K562 (cell line): ENCODE measurements around the gene MAD1L1. TPM values are rescaled to one million over a fixed set of nuclear protein-coding genes. Genes with fewer than 3 reads are reported as not detected.

ENCODE experiments used
- ATAC-seq: fragments of 200-7000 bp; cut with Tn5 transposase; 3 replicates; pipeline ENCODE4 v1.9.1; 2020; ENCODE audit warnings: moderate library complexity
- BruUV-seq: library from RNA; stranded (reverse); fragments of 400-500 nt; replicated peaks from 2 replicates; lab custom pipeline; 2021; lab: Mats Ljungman, UMichigan
- CTCF ChIA-PET: fragments of 300-600 bp; formaldehyde crosslinking; extraction: SDS; loops from one replicate; lab custom pipeline; 2021; ENCODE audit warnings: low intra/inter-chr PET ratio; lab: Yijun Ruan, JAX
- POLR2A ChIA-PET: fragments of 300-600, 350-650 bp; sonication (Branson Sonifier 250); formaldehyde crosslinking; extraction: SDS; loops from one replicate; lab custom pipeline; 2021; ENCODE audit warnings: antibody characterized with exemption, inconsistent platforms; lab: Yijun Ruan, JAX
- DNase-seq, 4 experiments: peaks; one replicate each; pipeline versions ENCODE4 v3.0.0 to v3.0.0-alpha.2; 2011 to 2018; ENCODE audit warnings: low spot score in 3 of 4, mixed read lengths in 3 of 4; ENCODE audit errors: extremely low read depth in 1 of 4
- FAIRE-seq: peaks from 2 replicates; lab custom pipeline; 2011; peaks lifted over from hg19 to GRCh38; lab: Jason Lieb, UNC
- H2AFZ ChIP-seq: 2 replicates; pipeline ENCODE4 v1.6.0; 2011; ENCODE audit warnings: low read depth, low read length, control low read depth, inconsistent platforms
- H3K27ac ChIP-seq: fragments of 200-600 bp; 3 replicates; pipeline ENCODE4 v1.8.0; 2011; ENCODE audit warnings: low read depth, mild to moderate bottlenecking, control low read depth, inconsistent platforms, low read length, moderate library complexity, mixed read lengths; ENCODE audit errors: extremely low read depth
- H3K27me3 ChIP-seq, 2 experiments: fragments of 300-600 bp in 1 of 2; 2 replicates in 1 of 2; 3 replicates in 1 of 2; pipeline versions ENCODE4 v1.6.0 to v1.8.0; 2011; ENCODE audit warnings: inconsistent platforms in 2 of 2, low read length in 2 of 2, mild to moderate bottlenecking in 1 of 2, mixed read lengths in 1 of 2, moderate library complexity in 1 of 2; ENCODE audit not compliant: control insufficient read depth in 2 of 2, insufficient read depth in 2 of 2
- H3K36me3 ChIP-seq: fragments of 300-600 bp; 3 replicates; pipeline ENCODE4 v1.8.0; 2011; ENCODE audit warnings: mild to moderate bottlenecking, low read length, inconsistent platforms; ENCODE audit not compliant: control insufficient read depth, insufficient read depth
- H3K4me1 ChIP-seq, 2 experiments: fragments of 200-600 bp in 1 of 2; replicated peaks in 1 of 2; 2 replicates in 1 of 2; 3 replicates in 1 of 2; pipeline versions ENCODE4 v1.5.1 to v1.8.0; 2011; ENCODE audit warnings: inconsistent platforms in 2 of 2, low read length in 2 of 2, mild to moderate bottlenecking in 1 of 2, mixed read lengths in 1 of 2, moderate library complexity in 1 of 2; ENCODE audit not compliant: control insufficient read depth in 2 of 2, insufficient read depth in 2 of 2
- H3K4me2 ChIP-seq: 2 replicates; pipeline ENCODE4 v1.6.1; 2011; ENCODE audit warnings: low read length, control low read depth, inconsistent platforms, mixed read lengths; ENCODE audit not compliant: insufficient read depth
- H3K4me3 ChIP-seq: fragments of 200-600 bp; sonication (generic), shearing (Covaris generic); 2 replicates; pipeline ENCODE4 v1.5.1; 2016; ENCODE audit warnings: control low read depth, inconsistent platforms
- H3K79me2 ChIP-seq: fragments of 200-600 bp; 3 replicates; pipeline ENCODE4 v1.8.0; 2011; ENCODE audit warnings: low read length, inconsistent platforms; ENCODE audit not compliant: control insufficient read depth, insufficient read depth
- H3K9ac ChIP-seq, 2 experiments: 2 replicates each; pipeline versions ENCODE4 v1.6.0 to v1.6.1; 2011; ENCODE audit warnings: low read depth in 2 of 2, low read length in 2 of 2, control low read depth in 1 of 2, inconsistent platforms in 1 of 2, mild to moderate bottlenecking in 1 of 2, mixed read lengths in 1 of 2; ENCODE audit not compliant: insufficient read depth in 1 of 2
- H3K9me1 ChIP-seq: one replicate; pipeline ENCODE4 v1.6.0; 2011; ENCODE audit warnings: inconsistent platforms, mild to moderate bottlenecking, low read length, moderate library complexity; ENCODE audit not compliant: control insufficient read depth, insufficient read depth
- H3K9me3 ChIP-seq: replicated peaks from 2 replicates; pipeline ENCODE4 v1.5.1; 2011; ENCODE audit warnings: low read depth, low read length, inconsistent platforms; ENCODE audit not compliant: control insufficient read depth, insufficient read depth
- H4K20me1 ChIP-seq: replicated peaks from 2 replicates; pipeline ENCODE4 v1.6.1; 2011; ENCODE audit warnings: low read length, inconsistent platforms, mixed read lengths; ENCODE audit not compliant: control insufficient read depth, insufficient read depth
- CCNT2 ChIP-seq: IDR thresholded peaks from 2 replicates; pipeline ENCODE4 v1.6.1; 2011; ENCODE audit warnings: borderline replicate concordance, low read depth, mild to moderate bottlenecking, moderate library complexity, mixed read lengths, low read length; ENCODE audit not compliant: insufficient read length; ENCODE audit errors: extremely low read depth
- CEBPZ ChIP-seq: fragments of 150-350 bp; IDR thresholded peaks from 2 replicates; pipeline ENCODE4 v1.6.1; 2014; ENCODE audit warnings: low read depth, mild to moderate bottlenecking, low read length, borderline replicate concordance
- ELF2 ChIP-seq: fragments of 250-450 bp; sonication (Bioruptor Pico); IDR thresholded peaks from 2 replicates; pipeline ENCODE4 v1.5.0; 2021; ENCODE audit warnings: mild to moderate bottlenecking
- ELK3 ChIP-seq: fragments of 450-650 bp; formaldehyde crosslinking; IDR thresholded peaks from 2 replicates; pipeline ENCODE4 v1.4.0; 2020; ENCODE audit warnings: mild to moderate bottlenecking
- KLF13 ChIP-seq: fragments of 450-650 bp; IDR thresholded peaks from 2 replicates; pipeline ENCODE4 v1.6.1; 2016; ENCODE audit warnings: missing genetic modification characterization, low read depth, mild to moderate bottlenecking, missing compliant biosample characterization, moderate library complexity, borderline replicate concordance
- RAD21 ChIP-seq, 2 experiments: fragments of 250-450 bp in 1 of 2; fragments of 450-650 bp in 1 of 2; sonication (Bioruptor Pico) in 1 of 2; formaldehyde crosslinking in 1 of 2; IDR thresholded peaks in 1 of 2; conservative IDR thresholded peaks in 1 of 2; 2 replicates each; pipeline versions ENCODE4 v1.4.0 to v1.8.0; 2020 to 2022; ENCODE audit warnings: mild to moderate bottlenecking in 2 of 2, moderate library complexity in 1 of 2
- THRB ChIP-seq: fragments of 450-650 bp; formaldehyde crosslinking; conservative IDR thresholded peaks from 2 replicates; pipeline ENCODE4 v1.4.0; 2022; ENCODE audit warnings: mild to moderate bottlenecking, missing genetic modification characterization
- UBTF ChIP-seq, 2 experiments: IDR thresholded peaks; 2 replicates each; pipeline ENCODE4 v1.6.1; 2012; ENCODE audit warnings: improper control_type of control experiment in 2 of 2, low read depth in 2 of 2, low read length in 2 of 2, borderline replicate concordance in 1 of 2
- ZBTB7A ChIP-seq: IDR thresholded peaks from 2 replicates; pipeline ENCODE4 v1.6.1; 2011; ENCODE audit warnings: low read depth, mild to moderate bottlenecking, low read length, moderate library complexity, borderline replicate concordance; ENCODE audit not compliant: control insufficient read depth
- ZKSCAN8 ChIP-seq: fragments of 200-800 bp; sonication (Bioruptor generic); IDR thresholded peaks from 2 replicates; pipeline ENCODE4 v1.6.1; 2016; ENCODE audit warnings: missing genetic modification characterization, missing compliant biosample characterization
- ZNF143 ChIP-seq: sonication (generic); formaldehyde crosslinking; IDR thresholded peaks from 2 replicates; pipeline ENCODE4 v1.9.0; 2022; ENCODE audit warnings: mild to moderate bottlenecking, missing genetic modification reagents
- ZNF699 ChIP-seq: fragments of 250-450 bp; sonication (Bioruptor Pico); IDR thresholded peaks from 2 replicates; pipeline ENCODE4 v1.8.0; 2021; ENCODE audit warnings: mild to moderate bottlenecking, moderate library complexity; ENCODE audit not compliant: insufficient replicate concordance
- WGBS: fragments of 100-300 bp; shearing (Covaris generic); methylation state at CpG from one replicate; pipeline ENCODE4 v1.1.6; 2016; ENCODE audit warnings: low coverage, mixed read lengths; ENCODE audit not compliant: insufficient coverage; ENCODE audit errors: missing lambda C conversion rate; 5-methylcytosine and 5-hydroxymethylcytosine counted together
- in situ Hi-C: fragments of 300-500 bp; cut with MboI; formaldehyde crosslinking; loops from 4 replicates; pipeline ENCODE4 v1.15.0; 2018; ENCODE audit warnings: inconsistent platforms, mixed read lengths
- intact Hi-C: fragments of 100-400 bp; cut with micrococcal nuclease; formaldehyde crosslinking; loops from 2 replicates; pipeline ENCODE4 v1.14.2; 2022
- polyA plus RNA-seq, 8 experiments: library from polyadenylated mRNA; depleted of rRNA in 4 of 8; stranded (reverse) in 5 of 8; unstranded in 3 of 8; fragments of >200 nt; fragmentation: Nextera tagmentation in 2 of 8; fragmentation: Illumina TruSeq in 1 of 8; extraction: Ambion mirVana in 2 of 8; extraction: Trizol in 1 of 8; gene quantifications; 2 replicates each; pipeline versions ENCODE4 v1.2.1 to v1.2.3, GENCODE V29; 2011 to 2014; ENCODE audit warnings: inconsistent platforms in 1 of 8, missing spikeins in 1 of 8
- total RNA-seq, 7 experiments: library from RNA; depleted of rRNA in 6 of 7; stranded (reverse); fragments of >200 nt in 6 of 7; fragmentation: Illumina TruSeq in 2 of 7; extraction: Trizol in 2 of 7; gene quantifications; 2 replicates each; pipeline versions ENCODE4 v1.2.1 to v1.2.3, GENCODE V29; 2011 to 2021; ENCODE audit warnings: low replicate concordance in 1 of 7

MAD1L1 gene
- total and polyA plus RNA-seq, 9 of the 15 experiments (the other 6 are each of a cell fraction or from before 2014, with no cell fraction given) = 1.7 to 89.7 (median 18.0) TPM

GRCh38 chr7:1800902-1801301 lies 431.8 kb downstream of the MAD1L1 start:
- Histone ChIP-seq H2AFZ (no peak overlapping the region), H3K36me3 (no peaks in the 10 kb centered on the region), H3K9ac (no peak overlapping the region), H3K4me3 (no peak overlapping the region), H3K9me1 (no peaks in the 10 kb centered on the region), H3K9me3 (peaks cover 7% of the 10 kb centered on the region), H4K20me1 (no peaks in the 10 kb centered on the region), H3K27me3 (peaks cover 0 to 1% of the 10 kb centered on the region in 2 experiments; a peak in 1 of 5 replicates), H3K4me1 (peaks cover 0 to 3% of the 10 kb centered on the region in 2 experiments; a peak in 2 of 5 replicates), H3K79me2 (no peaks in the 10 kb centered on the region), H3K4me2 (no peak overlapping the region), H3K27ac (no peak overlapping the region)
- 28% methylated on average over 14 of the region's 14 CpGs for WGBS
- intact Hi-C loops (no loop called here), in situ Hi-C loops (no loop called here)
- ChIA-PET POLR2A (interaction anchor here (0.7 kb wide), 1 partner anchor 29 kb away, joined by 3 read pairs; no protein-coding TSS in a partner anchor), CTCF (no interaction called here)
- ATAC-seq (no peak), DNase-seq (no peak), FAIRE-seq (no peak)
- no TSS peak for BruUV-seq
- TF ChIP-seq ELF2 (CRISPR knock-in tag) = no peak
- TF ChIP-seq ZNF143 (CRISPR knock-in tag) = no peak
- no peak for TF ChIP-seq ZKSCAN8
- TF ChIP-seq ZNF699 (CRISPR knock-in tag) = no peak
- TF ChIP-seq ZBTB7A = no peak
- TF ChIP-seq ELK3 (CRISPR knock-in tag) = no peak
- TF ChIP-seq THRB = no peak
- TF ChIP-seq KLF13 = no peak
- TF ChIP-seq CCNT2 = no peak
- no peak for TF ChIP-seq UBTF (IDR thresholded peaks at IDR 0.05; ENCODE audit: borderline replicate concordance in 1 of 2, low read depth in 2 of 2, low read length in 2 of 2)
- TF ChIP-seq CEBPZ = no peak
- TF ChIP-seq RAD21 (CRISPR knock-in tag; conservative IDR thresholded peaks at IDR 0.05 in 1 of 2, IDR thresholded peaks at IDR 0.05 in 1 of 2) = no peak
